ENCODE data around the gene FAM227A.

Gene FAM227A

GRCh38 chr22:38656256-38657044, at the start of gene FAM227A, which contains the start of gene CBY1:
Gene FAM227A, minus strand, starts transcription at chr22:38656392. Its CDS starts 6,224 bp downstream, at chr22:38650168.
Gene CBY1, plus strand, starts transcription at chr22:38656638. Its CDS starts 11,417 bp downstream, at chr22:38668055.
- DNase-seq = peak; percentile 88 to 92
- peak within 1 kb of the TSS; percentile 93 to 95 for H3K4me3 Mint-ChIP-seq
- no peaks in the 10 kb centered on the region for H3K27me3 Mint-ChIP-seq
- ATAC-seq = peak; percentile 89
- H3K9me3 Mint-ChIP-seq = no peaks in the 10 kb centered on the region
- peaks cover 20% of the 10 kb centered on the region for H3K4me1 Mint-ChIP-seq
- peak within 1 kb of the TSS; percentile 99 to 100 for H3K27ac Mint-ChIP-seq

DNA sequence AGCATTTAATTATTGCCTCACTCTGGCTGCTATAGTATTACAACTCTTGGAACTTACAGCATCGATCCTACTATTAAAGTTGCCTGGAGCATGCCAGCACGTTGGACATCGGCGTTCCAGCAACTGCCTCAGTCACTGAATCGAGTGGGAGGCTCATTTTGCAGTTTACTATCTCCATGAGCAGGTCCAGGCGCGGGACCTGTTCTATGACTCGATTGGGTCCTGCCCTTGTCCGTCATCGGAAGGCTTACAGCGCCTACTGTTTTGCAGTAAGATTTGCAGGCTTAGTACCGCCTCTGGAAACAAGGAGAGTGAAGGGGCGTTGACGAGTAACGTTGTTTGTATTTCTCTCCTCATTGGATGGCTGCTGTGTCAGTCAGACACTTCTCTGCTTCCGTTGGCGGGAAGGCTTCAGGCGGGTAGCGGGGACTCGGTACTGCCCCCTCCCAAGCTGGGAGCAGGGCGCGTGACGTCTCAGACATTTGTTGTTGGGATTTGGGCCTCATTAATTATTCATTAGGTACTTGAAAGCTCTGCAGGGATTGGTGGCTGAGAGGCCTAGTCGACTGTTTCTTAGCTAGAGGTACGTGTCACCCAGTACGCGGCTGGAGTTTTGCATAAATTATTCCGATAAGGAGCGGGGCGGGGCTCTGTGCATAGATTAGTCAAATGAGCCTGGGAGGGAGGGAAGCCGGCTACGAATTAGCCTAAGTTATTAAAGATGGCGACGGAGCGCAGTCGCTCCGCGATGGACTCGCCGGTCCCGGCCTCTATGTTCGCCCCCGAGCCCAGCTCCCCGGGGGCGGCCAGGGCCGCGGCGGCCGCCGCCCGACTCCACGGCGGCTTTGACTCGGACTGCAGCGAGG, 49.3 kb upstream of the FAM227A start, which contains the start of gene GTPBP1:
GTPBP1 (plus strand) TSS at position 710 of the 866 bp plus-strand sequence; CDS start at position 722, 12 bp downstream.
- Mint-ChIP-seq H3K4me3 (peak within 1 kb of the TSS; percentile 93 to 95), H3K27ac (peak within 1 kb of the TSS; percentile 93 to 95), H3K27me3 (no peaks in the 10 kb centered on the region), H3K9me3 (no peaks in the 10 kb centered on the region), H3K4me1 (peaks cover 49% of the 10 kb centered on the region)
- peak; percentile 98 to 99 for DNase-seq
- peak; percentile 86 for ATAC-seq

DNA sequence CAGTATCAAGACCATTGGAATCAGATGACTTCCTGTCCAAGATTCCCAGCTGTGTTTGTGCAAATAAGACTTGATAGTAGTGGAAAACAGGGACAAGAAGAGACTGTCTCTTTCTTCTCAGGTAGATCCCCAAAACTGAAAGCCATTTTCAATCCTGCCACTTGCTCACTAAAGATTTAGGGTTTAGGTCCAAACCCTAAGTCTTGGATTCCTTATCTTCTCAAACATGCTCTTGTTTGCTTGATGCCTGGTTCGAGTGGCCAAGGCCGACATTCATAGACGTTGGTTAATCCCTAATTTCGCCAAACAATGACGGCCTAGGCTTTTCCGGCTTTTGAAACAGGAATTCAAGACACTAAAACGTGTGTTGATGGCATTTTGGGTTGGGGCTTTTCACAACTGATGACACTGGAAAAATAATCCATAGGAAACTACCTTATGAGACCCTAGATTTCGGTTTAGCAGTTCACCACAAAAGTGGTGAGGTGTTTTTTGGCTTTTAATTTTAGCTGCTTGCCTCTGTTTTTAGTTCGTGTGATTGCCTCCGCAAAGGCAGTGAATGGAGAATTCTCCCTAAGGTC, 48.6 kb upstream of the FAM227A start:
- Mint-ChIP-seq H3K4me1 (peaks cover 48% of the 10 kb centered on the region), H3K27me3 (no peaks in the 10 kb centered on the region), H3K9me3 (no peaks in the 10 kb centered on the region), H3K27ac (peak overlapping the region; percentile 93 to 95), H3K4me3 (peak overlapping the region; percentile 86 to 87)
- DNase-seq (no peak), ATAC-seq (no peak)

- Mint-ChIP-seq H3K27me3 (no peaks in the 10 kb centered on the region), H3K4me1 (peaks cover 47% of the 10 kb centered on the region), H3K4me3 (peak within 1 kb of the TSS; percentile 91 to 98), H3K9me3 (no peaks in the 10 kb centered on the region), H3K27ac (peak within 1 kb of the TSS; percentile 97)
- DNase-seq (peak; percentile 99), ATAC-seq (peak; percentile 65)
Observed at GRCh38 chr22:38700789-38701628, 44.8 kb upstream of the FAM227A start, which contains the start of gene JOSD1. Gene JOSD1, minus strand, starts transcription at chr22:38700943. Its CDS starts 956 bp downstream, at chr22:38699987.

- Mint-ChIP-seq H3K9me3 (no peaks in the 10 kb centered on the region), H3K27ac (peak overlapping the region; percentile 95 to 97), H3K4me3 (peak overlapping the region; percentile 91 to 98), H3K4me1 (peaks cover 48% of the 10 kb centered on the region), H3K27me3 (no peaks in the 10 kb centered on the region)
- DNase-seq (no peak), ATAC-seq (peak; percentile 22)
Observed at GRCh38 chr22:38700270-38700788, 44.1 kb upstream of the FAM227A start.

- Mint-ChIP-seq H3K4me1 (peaks cover 49% of the 10 kb centered on the region), H3K4me3 (peak overlapping the region; percentile 91 to 98), H3K27ac (peak overlapping the region; percentile 40 to 95), H3K9me3 (no peaks in the 10 kb centered on the region), H3K27me3 (no peaks in the 10 kb centered on the region)
- ATAC-seq (no peak), DNase-seq (no peak)
Observed at GRCh38 chr22:38699784-38700183, 43.6 kb upstream of the FAM227A start.

- Mint-ChIP-seq H3K27ac (peak overlapping the region in 1 of 2 donors; percentile 69), H3K4me3 (peak overlapping the region; percentile 91 to 98), H3K9me3 (no peaks in the 10 kb centered on the region), H3K4me1 (peaks cover 52% of the 10 kb centered on the region), H3K27me3 (no peaks in the 10 kb centered on the region)
- DNase-seq (no peak), ATAC-seq (no peak)
Observed at GRCh38 chr22:38699143-38699542, 43.0 kb upstream of the FAM227A start.

GRCh38 chr22:38698407-38699094, 42.4 kb upstream of the FAM227A start:
- no peaks in the 10 kb centered on the region for H3K27me3 Mint-ChIP-seq
- H3K27ac Mint-ChIP-seq = peak overlapping the region in 1 of 2 donors; percentile 74
- H3K4me1 Mint-ChIP-seq = peaks cover 56% of the 10 kb centered on the region
- ATAC-seq (no peak), DNase-seq (no peak)
- H3K9me3 Mint-ChIP-seq = no peaks in the 10 kb centered on the region
- peak overlapping the region; percentile 91 to 98 for H3K4me3 Mint-ChIP-seq

- DNase-seq (no peak), ATAC-seq (no peak)
- Mint-ChIP-seq H3K9me3 (no peaks in the 10 kb centered on the region), H3K27me3 (no peaks in the 10 kb centered on the region), H3K4me3 (peak overlapping the region; percentile 91 to 98), H3K4me1 (peaks cover 63% of the 10 kb centered on the region), H3K27ac (peak overlapping the region; percentile 66 to 93)
Observed at GRCh38 chr22:38697425-38698089, 41.4 kb upstream of the FAM227A start.

DNA sequence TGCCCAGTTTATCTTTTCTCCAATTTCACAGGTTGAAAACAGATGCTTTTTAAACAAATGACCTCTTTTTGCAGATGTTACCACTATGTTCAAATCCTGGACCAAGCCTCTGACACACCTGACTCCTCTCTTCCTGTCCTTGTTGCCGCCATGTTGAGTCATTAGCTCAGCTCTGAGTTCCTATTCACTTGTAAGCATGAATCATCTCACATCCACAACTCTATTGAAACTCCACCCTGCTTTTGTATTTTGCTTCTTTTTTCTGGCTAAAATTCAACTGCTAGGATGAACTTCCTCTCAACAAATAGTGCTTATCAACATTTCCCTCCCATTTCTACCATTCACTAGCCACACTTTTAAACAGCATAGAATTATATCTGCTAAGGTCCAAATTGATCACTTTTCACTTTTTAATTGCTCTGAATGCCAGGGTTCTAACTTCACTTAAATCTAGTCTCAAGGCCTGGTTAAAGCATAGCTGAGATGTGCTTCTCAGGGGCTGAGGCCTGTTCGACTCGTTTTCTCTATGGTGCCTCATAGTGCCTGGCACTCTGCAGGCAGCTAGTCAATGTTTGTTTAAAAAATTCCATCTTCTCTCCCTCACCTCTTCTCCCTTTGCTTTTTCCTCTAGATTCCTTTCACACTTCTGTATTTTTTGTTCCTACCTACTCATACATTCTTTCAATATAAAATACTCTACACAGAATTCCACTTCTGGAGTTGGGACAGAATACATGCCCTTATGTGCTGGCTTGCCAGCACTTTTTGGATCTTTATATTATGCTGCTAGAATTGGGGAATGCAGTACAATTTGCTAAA, 40.6 kb upstream of the FAM227A start:
- peak; percentile 33 to 60 for DNase-seq
- Mint-ChIP-seq H3K4me1 (peaks cover 60% of the 10 kb centered on the region), H3K27ac (peak overlapping the region; percentile 66 to 93), H3K27me3 (no peaks in the 10 kb centered on the region), H3K4me3 (peak overlapping the region; percentile 91 to 98), H3K9me3 (no peaks in the 10 kb centered on the region)
- peak; percentile 56 for ATAC-seq

GRCh38 chr22:38694940-38695339, 38.7 kb upstream of the FAM227A start:
- ATAC-seq = no peak
- Mint-ChIP-seq H3K4me3 (peak overlapping the region in 1 of 2 donors; percentile 19), H3K27me3 (no peaks in the 10 kb centered on the region), H3K4me1 (peaks cover 53% of the 10 kb centered on the region), H3K27ac (peak overlapping the region in 1 of 2 donors; percentile 47), H3K9me3 (no peaks in the 10 kb centered on the region)
- no peak for DNase-seq

- ATAC-seq (no peak), DNase-seq (no peak)
- Mint-ChIP-seq H3K4me3 (peak overlapping the region in 1 of 2 donors; percentile 14), H3K27me3 (no peaks in the 10 kb centered on the region), H3K9me3 (no peaks in the 10 kb centered on the region), H3K4me1 (peaks cover 53% of the 10 kb centered on the region), H3K27ac (peak overlapping the region in 1 of 2 donors; percentile 10)
Observed at GRCh38 chr22:38694049-38694448, 37.9 kb upstream of the FAM227A start.

- Mint-ChIP-seq H3K9me3 (no peaks in the 10 kb centered on the region), H3K4me1 (peaks cover 14% of the 10 kb centered on the region), H3K27me3 (no peaks in the 10 kb centered on the region), H3K27ac (peak overlapping the region in 1 of 2 donors; percentile 69), H3K4me3 (no peak overlapping the region)
- no peak for DNase-seq
- no peak for ATAC-seq
Observed at GRCh38 chr22:38689651-38690050, 33.5 kb upstream of the FAM227A start.

All from stimulated activated naive CD8-positive, alpha-beta T cell treated with anti-CD3 and anti-CD28 coated beads, Interleukin-15, amount 100 ng/mL, for 72 hours (primary cell).